NCI-H1048 (cell line): ENCODE results near the gene AP3D1.
"Not testable (repeated sequence)": the region's sequence is repeated elsewhere in the genome, so short reads cannot be mapped to it uniquely, and the experiment has no call there.

ENCODE experiments used
- DNase-seq: peaks from one replicate; lab custom pipeline; 2025; lab: John Stamatoyannopoulos, UW

Gene AP3D1

DNA sequence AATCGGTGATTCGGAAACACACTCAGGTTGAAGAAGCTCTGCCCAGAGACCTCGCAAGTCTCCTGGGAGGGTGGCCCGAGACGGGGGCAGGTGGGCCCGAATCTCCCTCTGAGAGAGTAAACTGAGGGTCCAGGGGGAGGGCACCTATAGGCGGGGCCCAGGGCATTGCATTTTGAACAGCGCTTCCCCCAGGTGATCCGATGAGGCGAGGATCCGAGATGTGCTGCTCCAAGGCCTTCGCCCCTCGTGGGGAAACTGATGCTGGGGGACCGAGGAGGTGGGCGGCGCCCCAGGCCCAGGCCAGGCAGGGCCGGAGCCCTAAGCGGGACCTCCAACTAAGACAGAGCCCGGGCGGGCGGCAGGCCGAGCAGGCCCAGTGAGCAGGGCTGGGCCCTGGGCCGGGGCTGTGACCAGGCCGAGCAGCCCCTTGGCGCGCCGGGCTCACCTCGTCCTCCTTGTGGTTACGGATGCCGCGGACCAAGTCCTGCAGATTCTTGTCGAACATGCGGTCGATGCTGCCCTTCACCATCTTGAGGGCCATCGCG, 500 bp downstream of the AP3D1 start:
- DNase-seq = no peak

DNA sequence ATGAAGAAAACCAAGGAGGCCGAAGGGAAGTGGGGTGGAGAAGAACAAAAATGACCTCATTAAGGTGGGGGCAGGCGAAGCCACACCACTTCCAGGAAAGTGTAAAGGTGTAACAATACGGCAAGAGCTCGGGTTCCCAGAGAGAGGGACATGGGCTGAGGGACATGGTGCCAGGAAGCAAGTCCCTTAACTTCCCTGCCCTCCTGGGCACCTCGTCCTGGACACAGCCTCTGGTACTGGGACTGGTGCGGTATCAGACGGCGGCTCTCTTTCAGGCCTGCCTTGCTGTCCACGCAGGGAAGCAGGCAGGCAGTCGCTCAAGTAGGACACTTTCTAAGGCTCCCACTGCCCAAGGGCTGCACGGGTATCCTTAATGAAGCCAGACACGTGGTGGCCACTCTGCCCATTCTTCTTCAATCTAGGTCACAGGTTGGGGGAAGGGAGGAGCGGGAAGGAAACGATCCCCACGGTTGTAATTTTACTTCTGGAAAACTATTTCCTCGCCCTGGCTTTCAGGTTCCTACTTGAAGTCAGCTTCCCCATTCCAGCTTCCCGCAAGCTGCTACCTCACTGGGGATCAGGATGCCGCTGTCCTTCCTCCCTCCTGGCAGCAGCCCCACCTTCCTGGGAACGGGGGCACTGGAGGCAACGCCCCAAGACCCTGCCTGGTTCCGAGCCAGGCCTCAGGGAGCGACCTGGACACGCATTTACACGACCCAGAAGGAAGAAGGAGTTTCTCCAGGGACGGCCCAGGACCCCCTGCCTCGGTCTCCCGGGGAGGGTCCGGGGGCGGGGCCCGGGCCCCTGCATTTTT, 1.2 kb downstream of the AP3D1 start:
- no peak for DNase-seq

DNA sequence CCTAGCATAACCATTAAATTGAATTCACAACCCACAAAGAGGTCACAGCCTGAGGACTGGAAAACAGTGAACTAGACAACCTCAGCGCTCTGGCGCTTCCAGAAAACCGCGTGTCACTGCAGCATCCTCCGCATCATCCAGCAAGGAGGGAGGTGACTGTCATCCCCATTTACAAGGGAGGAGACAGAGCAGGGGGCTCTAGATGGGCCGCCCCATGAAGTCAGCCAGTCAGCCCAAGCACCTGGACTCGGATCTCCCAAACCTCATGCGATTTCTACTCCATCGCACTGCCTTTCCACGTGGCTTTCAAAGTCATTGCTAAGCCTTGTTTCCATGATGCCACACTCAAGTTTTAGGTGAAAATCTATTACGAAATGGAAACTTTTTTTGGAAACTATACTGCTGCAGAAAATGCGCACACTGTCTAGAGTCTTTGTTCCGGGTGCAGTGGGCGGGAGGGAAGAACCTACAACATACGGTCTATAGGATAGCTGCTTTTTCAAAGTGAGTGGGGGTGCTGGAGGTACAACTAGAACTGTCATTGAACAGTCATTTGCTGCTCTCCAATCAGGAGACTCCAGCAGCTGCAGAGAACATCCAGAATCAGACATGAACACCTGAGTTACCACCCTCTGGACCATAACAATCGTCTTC, 2.8 kb downstream of the AP3D1 start:
- DNase-seq = no peak

DNA sequence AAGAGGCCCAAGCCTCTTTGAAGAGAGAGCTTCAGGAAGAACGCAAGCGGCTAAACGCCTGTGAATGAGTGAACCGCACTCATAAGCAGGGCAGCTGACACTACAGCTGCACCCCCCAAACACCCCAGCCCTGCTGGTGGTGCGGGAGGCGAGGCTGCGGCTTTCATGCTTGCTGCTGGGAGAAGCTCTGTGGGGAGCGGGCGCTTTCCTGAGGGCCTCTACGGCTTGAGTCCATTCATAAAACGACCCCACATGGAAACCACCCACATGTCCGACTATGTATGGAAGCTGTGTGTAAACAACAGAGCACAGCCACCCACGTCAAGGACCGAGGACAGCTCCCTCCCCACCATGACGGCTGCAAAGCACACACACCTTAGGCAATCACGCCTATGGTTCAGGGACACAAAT, 5.5 kb downstream of the AP3D1 start:
- no peak for DNase-seq

DNA sequence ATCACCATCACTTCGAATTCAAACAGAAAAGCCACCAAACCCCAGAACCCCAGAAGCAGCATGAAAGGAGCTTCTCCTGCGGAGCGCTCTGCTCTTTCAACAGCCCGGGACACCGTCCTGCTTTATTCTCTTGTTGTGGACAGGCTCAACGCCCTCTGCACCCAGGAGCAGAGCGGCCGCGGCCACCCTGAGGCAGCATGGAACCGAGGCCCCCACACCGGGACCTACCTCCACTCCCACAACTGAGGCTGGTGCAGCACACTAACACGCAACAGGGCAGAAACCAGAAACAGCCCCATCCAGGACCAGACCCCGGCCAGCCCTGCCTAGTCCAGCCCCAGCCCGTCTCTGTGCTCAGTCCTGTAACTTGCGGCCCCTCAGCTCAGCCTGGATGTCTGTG, 7.2 kb downstream of the AP3D1 start:
- DNase-seq = no peak

DNA sequence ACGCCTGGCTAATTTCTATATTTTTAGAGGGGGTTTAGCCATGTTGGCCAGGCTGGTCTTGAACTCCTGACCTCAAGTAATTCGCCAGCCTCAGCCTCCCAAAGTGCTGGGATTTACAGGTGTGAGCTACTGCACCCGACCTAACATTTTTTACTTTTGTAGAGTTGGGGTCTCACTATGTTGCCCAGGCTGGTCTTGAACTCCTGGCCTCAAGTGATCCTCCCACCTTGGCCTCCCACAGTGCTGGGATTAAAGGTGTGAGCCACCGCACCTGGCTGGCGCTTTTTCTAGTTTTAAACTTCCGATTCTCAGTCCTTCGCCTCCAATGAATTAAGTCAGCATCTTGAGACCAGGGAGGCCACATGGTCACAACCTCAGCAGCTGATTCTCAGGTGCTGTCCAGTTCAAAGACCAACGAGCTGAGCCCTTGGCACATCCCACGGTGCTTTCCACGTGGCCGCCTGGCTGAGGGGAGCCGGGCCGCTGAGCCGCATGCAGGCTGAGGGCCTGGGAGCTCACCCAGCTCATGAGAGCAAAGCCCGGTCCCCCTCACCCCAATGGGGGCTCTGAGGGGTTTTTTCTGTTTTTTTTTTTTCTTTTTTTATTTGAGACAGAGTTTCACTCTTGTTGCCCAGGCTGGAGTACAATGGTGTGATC, 9.1 kb downstream of the AP3D1 start:
- DNase-seq = no peak

DNA sequence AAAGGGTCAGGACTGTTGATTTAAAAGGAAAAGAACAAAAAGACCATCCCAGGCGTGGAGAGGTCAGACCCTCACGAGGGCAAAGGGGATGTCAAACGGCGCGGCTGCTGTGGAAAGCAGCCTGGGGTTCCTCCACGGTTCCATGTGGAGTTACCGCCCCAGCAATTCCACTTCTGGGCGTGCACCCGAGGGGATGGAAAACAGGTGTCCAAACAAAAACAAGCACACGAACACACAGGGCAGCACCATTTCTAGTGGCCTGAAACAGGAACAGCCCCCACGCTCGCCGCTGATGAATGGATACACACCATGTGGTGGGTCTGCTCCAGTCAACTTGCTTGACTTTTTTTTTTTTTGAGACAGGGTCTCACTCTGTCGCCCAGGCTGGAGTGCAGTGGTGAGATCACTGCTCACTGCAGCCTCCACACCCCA, 11.2 kb downstream of the AP3D1 start:
- no peak for DNase-seq

DNA sequence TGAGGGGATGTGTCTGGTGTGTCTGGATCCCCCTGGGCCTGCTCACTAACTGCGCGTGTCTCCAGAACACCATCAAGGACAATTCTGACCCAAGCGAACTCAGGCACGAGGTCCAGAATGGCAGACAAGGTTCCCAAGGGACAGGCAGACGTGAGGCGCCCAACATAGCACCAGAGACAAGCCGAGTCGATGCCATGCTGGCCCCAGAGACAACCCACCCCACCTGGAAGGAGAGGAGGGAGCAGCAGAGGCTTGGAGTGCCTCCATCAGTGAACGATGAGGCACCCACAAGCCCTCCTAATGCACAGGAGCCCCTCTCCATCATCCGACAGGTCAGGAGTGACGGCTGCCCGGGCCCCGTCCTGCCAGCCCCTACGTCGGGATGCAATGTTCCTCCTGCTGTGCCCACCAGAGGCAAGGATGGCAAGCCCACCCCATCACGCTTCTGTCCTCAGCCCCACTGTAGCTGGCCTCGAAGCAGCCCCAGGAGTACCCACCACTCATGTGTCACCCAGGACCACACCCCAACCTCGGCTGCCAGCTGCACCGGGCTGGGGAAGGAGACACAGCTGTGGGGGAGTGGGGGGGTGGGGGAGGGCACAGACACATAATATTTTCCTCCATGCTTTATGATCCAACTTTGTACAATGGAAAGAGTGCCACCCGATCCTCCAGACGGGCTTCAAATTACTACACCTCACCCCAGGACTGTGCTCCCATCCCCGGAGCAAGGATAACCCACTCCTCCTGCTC, 11.8 kb downstream of the AP3D1 start:
- DNase-seq = no peak

DNA sequence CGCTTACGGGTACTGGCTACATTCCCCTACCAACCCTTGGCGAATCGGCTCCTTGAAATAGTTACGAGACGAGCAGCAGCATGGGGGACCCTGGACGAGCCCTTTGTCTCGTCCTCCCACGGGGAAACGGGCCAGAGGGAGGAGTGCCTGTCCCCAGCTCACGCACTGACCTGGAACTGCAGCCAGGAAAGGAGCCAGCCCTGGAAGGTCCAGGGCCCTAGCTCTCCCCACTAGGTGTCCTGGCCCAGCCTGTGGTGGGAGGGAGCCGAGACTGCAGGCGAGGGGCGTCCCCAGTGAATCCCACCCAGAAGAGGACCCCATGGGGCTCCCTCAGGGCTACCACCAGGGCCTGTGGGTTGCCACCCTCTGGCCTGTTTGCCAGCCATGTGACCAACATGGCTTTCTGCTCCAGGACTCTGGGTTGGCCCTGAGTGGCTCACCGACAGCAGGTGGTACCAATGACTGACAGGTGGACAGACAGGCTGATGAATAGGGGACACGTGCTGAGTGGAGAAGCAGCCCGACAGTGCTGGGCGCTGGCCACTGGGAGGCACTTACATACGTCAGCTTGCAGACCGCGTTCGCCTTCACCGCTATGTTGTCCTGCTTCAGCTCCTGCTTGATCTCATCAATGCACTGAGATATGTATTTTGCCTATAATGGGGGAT, 13.2 kb downstream of the AP3D1 start:
- DNase-seq = no peak

DNA sequence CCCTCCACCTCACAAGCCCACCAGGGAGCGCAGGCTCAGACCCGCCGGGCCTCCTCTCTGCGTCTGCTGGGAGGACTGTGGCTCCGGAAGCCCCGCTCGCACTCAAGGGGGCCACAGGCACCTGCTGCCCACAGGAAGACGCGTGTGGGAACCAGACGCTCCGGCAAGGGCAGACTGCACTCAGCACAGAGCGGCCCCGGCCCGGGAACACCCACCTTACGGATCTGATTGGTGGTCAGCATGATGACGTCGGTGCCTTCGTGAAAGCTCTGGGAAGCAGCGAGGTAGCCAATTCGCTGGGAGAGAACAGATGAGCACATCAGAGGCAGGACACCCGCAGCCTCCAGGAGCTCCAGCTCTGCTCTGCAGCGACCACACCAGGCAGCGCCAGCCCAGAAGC, 14.6 kb downstream of the AP3D1 start:
- no peak for DNase-seq

DNA sequence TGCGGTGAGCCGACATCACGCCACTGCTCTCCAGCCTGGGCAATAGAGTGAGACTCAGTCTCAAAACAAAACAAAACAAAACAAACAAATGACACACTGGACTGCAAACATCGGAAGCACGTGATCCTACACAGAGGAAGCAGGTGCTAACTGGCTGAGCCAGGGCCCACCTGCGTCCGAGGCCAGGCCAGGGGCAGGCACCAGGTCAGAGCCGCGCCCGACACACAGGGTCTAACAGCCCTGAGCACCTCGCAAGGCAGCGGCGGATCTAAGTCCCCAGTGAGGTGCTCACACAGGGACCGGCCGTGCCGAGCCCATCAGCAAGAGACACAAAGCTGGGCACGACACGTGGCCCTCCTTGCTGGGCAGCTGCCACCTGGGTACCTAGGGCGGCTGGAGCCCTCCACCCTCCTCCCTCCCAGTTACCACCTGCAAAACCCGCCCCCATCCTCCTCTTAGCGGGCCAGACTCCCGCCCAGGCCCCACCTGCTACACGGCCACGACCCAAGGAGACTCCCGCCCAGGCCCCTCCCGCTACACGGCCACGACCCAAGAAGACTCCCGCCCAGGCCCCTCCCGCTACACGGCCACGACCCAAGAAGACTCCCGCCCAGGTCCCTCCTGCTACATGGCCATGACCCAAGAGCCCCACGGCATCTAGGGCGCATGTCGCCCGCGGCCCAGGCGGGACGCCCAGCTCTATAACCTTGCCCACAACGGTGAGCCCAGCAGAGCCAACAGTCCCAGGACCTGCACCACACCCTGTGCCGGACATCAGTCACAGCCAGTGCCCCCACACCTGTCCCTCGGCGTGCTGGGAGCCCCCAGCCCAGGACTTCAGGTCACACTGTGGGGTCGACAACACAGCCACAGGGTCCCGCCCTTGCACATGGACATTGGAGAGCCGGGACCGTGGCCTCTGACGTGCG, 15.6 kb downstream of the AP3D1 start:
- no peak for DNase-seq

DNA sequence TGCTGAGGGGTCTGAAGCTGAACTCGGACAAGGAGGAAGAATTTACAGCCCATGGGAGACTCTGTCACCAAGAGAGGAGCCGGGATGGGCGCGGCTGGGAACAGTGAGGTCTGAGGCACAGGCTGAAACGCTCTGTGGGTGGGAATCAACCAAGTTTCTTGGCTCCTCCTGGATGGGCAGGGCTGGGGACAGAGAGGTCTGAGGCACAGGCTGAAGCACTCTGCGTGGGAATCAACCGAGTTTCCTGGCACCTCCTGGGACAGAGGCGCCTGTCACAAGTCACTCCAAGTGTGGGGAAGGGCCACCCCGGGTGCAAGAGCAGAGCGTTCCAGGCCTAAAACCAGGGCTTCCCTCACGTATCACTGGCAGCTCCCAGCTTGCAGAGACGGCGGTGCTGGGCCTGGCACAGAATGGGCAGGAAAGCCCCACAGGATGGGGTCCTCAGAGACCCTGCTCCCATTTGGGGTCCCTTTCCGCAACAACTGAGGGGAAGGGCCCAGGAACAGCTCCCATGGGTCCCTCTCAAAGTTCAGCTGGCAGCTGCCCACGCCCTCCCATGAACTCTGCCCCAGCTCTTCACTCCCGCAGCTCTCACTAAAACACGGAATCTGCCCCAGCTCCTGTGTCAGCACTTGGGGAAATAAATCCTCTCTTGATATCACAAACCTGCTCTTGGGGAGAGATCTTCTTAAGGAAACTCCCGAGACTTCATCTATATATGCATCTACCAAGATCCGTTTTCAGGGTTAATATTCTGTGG, 18.5 kb downstream of the AP3D1 start:
- no peak for DNase-seq

DNA sequence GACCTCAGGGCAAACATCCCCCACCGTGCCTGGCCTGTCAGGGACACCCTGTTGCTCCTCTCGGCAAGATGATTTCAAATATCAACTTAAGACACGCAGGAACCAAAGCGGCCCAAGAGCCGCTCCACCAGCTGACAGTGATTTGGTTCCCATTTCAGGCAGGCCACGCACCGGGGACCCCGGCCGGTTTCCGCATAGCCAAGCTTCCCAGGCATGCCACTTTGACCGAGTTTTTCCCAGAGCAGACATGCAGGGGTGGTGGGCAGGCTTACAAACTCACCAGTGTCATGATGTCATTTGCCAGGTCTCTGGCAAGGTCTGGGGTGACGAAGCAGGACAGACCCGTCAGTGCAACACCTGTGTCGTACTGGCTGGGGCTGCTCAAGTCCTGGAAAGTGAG, 19.2 kb downstream of the AP3D1 start:
- no peak for DNase-seq

DNA sequence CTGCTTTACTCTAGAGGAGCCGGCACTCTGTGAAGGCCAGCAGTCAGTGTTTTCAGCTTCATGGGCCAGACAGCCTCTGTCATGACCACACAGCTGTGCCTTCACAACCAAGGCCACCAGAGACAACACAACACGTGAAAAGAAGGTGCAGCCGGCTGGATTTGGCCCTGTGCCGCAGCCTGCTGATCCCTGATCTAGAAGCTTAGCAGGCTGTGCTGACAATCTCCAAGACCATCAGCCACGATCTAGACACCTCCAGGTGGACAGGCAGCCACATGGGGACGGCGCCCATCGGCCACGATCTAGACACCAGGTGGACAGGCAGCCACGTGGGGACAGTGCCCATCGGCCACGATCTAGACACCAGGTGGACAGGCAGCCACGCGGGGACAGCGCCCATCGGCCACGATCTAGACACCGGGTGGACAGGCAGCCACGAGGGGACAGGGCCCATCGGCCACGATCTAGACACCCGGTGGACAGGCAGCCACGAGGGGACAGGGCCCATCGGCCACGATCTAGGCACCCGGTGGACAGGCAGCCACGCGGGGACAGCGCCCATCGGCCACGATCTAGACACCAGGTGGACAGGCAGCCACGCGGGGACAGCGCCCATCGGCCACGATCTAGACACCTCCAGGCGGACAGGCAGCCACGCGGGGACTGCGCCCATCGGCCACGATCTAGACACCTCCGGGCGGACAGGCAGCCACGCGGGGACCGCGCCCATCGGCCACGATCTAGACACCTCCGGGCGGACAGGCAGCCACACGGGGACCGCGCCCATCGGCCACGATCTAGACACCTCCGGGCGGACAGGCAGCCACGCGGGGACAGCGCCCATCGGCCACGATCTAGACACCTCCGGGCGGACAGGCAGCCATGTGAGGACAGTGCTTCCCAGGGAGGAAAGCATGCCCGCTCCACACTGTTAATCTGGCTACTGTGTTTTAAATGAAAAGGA, 20.1 kb downstream of the AP3D1 start:
- not testable (repeated sequence) for DNase-seq

DNA sequence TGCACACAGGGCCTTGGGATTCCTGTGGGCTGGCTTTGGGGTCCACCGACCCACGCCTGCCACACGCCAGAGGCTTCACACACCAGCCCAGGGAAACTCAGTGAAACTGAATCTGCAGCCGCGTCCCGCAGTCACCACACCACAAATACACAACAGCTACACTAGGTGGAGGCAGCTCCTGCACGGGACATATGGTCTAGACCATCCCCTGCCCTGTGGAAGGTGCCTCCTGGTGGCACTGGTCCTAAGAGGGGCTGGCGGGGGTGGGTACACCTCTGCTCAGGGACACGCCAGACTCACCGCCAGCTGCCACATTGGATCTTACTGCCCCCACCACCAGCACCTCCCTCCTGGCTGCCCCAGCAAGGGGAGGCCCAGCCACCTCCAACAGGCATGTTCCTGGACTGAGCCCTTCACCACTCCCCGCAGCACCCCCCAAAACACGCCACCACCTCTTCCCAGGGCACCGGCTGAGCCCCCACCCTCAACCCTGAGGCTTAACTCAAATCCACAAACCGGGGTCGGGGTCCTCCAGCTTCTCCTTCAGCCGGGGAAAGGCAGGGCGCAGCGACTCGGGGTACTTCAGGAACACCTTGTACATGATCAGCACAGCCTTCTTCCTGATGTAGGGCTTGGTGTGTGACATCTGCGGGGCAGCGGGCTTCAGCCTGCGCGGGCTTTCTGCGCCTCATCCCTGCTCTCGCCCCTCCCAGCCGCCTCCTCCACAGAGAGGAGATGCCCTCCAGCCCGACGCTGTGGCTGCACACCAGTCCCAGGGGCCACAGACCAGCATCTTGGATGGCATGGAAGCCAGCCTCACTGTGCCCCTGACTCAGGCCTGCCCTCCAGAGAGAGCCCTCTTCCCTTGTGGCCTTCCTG, 21.2 kb downstream of the AP3D1 start:
- no peak for DNase-seq

DNA sequence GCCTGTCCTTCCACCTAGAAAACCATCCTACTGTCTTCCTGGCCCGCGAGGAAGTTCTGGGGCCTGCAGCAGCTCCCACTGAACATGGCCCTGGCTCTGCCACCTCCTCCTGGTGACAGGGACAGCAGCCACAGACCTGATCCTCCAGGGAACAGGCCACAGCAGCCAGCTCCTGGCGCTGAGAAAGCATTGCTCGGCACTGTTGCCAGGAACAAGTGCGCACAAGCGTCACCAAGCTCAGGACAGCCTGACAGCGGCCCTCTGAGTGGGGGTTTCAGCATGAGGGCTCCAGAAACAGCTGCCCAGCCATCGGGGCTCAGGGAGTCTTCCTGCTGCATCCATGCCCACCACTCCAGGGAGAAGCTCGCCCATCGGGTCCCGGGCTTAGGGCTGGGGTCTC, 21.9 kb downstream of the AP3D1 start:
- no peak for DNase-seq

DNA sequence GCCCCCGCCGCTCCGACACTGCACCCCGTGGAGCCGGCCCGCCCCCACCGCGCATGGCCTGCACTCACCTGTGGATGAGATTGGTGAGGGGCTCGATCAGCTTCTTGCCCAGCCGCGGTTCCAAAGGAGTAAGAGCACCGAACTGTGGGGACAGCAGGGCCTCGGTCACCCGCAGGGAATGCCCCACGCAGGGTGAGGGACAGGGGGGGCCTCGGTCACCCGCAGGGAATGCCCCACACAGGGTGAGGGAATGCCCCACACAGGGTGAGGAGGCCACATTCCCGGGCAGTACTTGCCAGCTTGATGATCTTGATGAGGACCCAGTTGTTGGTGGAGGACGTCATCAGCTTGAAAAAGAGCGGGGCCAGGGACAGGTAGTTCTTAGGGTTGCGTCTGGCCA, 22.3 kb downstream of the AP3D1 start:
- DNase-seq = no peak

DNA sequence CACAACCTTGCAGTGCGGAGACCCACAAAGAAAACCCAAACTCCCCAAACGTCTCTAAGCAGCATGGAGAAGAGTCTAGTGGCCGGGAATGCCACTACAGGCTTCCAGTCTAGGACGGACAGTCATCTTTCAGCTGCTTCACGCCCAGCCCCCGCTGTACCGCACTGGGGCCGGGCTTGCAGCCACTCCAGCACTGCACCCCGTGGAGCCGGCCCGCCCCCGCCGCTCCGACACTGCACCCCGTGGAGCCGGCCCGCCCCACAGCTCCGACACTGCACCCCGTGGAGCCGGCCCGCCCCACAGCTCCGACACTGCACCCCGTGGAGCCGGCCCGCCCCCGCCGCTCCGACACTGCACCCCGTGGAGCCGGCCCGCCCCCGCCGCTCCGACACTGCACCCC, 23.1 kb downstream of the AP3D1 start:
- DNase-seq = not testable (repeated sequence)
